HepG2 (cell line): ENCODE data around the gene ZSCAN31.

Source experiments
- EED ChIP-seq: sonication (generic); formaldehyde crosslinking; IDR thresholded peaks from 2 replicates; pipeline ENCODE4 v1.5.0; 2020; ENCODE audit warnings: mild to moderate bottlenecking, missing genetic modification reagents
- GFI1 ChIP-seq: sonication (generic); formaldehyde crosslinking; IDR thresholded peaks from 2 replicates; pipeline ENCODE4 v1.5.0; 2020; ENCODE audit warnings: missing genetic modification reagents, mild to moderate bottlenecking, borderline replicate concordance
- HINFP ChIP-seq: sonication (generic); formaldehyde crosslinking; IDR thresholded peaks from 2 replicates; pipeline ENCODE4 v1.4.0; 2020; ENCODE audit warnings: low read depth, mild to moderate bottlenecking, missing genetic modification reagents
- MYNN ChIP-seq: sonication (generic); formaldehyde crosslinking; IDR thresholded peaks from 2 replicates; pipeline ENCODE4 v1.4.0; 2020; ENCODE audit warnings: mild to moderate bottlenecking, low read depth, missing genetic modification reagents
- NR2F6 ChIP-seq, 2 experiments: IDR thresholded peaks; 2 replicates each; pipeline ENCODE4 v1.6.1; 2016; ENCODE audit warnings: antibody characterized with exemption in 1 of 2, mild to moderate bottlenecking in 1 of 2
- PCBP2 ChIP-seq: fragments of 200-400 bp; formaldehyde crosslinking; optimal IDR thresholded peaks from 2 replicates; pipeline ENCODE3; 2018; ENCODE audit warnings: low read length, low read depth; ENCODE audit not compliant: poor library complexity, severe bottlenecking
- POLR2A ChIP-seq, 2 experiments: IDR thresholded peaks; 2 replicates each; pipeline ENCODE4 v1.6.1; 2011; ENCODE audit warnings: low read depth in 2 of 2, low read length in 2 of 2, mild to moderate bottlenecking in 1 of 2, moderate library complexity in 1 of 2; ENCODE audit not compliant: insufficient read depth in 1 of 2
- SIX4 ChIP-seq: sonication (generic); formaldehyde crosslinking; IDR thresholded peaks from 2 replicates; pipeline ENCODE4 v1.4.0; 2020; ENCODE audit warnings: missing genetic modification reagents
- ZBTB21 ChIP-seq: sonication (generic); formaldehyde crosslinking; IDR thresholded peaks from 2 replicates; pipeline ENCODE4 v1.4.0; 2020; ENCODE audit warnings: missing genetic modification reagents
- ZFP41 ChIP-seq: sonication (generic); formaldehyde crosslinking; IDR thresholded peaks from 2 replicates; pipeline ENCODE4 v1.4.0; 2020; ENCODE audit warnings: mild to moderate bottlenecking, missing genetic modification reagents, borderline replicate concordance
- ZFX ChIP-seq: sonication (generic); formaldehyde crosslinking; IDR thresholded peaks from 2 replicates; pipeline ENCODE4 v1.4.0; 2020; ENCODE audit warnings: mild to moderate bottlenecking, low read depth, missing genetic modification reagents, moderate library complexity
- TF ChIP-seq, protein P1 (sequence below): sonication (generic); formaldehyde crosslinking; IDR thresholded peaks from 2 replicates; pipeline ENCODE4 v1.5.0; 2020; ENCODE audit warnings: mild to moderate bottlenecking, missing genetic modification reagents, moderate library complexity

DNA sequence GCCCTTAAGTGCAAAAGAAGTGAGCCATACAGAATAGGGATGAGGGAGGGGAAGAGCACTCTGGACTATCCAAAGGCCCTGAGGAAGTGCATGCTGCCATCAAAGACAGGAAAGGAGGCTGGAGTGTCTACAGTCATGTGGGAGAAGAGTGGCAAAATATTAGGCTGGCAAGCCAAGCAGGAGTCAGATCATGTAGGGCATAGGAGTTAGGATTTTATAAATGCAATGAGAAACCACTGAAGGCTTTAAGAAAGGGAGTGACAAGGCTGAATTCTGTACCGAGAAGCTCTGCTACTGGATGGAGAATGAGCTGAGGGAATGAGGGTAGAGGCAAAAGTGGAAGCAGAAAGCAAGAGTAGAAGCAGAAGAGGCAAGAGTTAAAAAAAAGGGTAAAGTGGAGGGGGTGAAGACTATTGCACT is 2.3 kb downstream of the ZSCAN31 start:
- no peak for TF ChIP-seq MYNN (CRISPR knock-in tag)
- no peak for TF ChIP-seq POLR2A (IDR thresholded peaks at IDR 0.05; ENCODE audit: insufficient read depth in 1 of 2, low read depth in 2 of 2, low read length in 2 of 2)
- no peak for TF ChIP-seq ZFP41 (CRISPR knock-in tag)
- TF ChIP-seq GFI1 (CRISPR knock-in tag) = no peak
- no peak for TF ChIP-seq EED (CRISPR knock-in tag)
- no peak for TF ChIP-seq ZFX
- TF ChIP-seq PCBP2 = no peak
- no peak for TF ChIP-seq NR2F6 (IDR thresholded peaks at IDR 0.05)
- TF ChIP-seq NR2F6 (CRISPR knock-in tag; IDR thresholded peaks at IDR 0.05) = no peak
- no peak for TF ChIP-seq ZBTB21 (CRISPR knock-in tag)
- TF ChIP-seq, protein P1, sequence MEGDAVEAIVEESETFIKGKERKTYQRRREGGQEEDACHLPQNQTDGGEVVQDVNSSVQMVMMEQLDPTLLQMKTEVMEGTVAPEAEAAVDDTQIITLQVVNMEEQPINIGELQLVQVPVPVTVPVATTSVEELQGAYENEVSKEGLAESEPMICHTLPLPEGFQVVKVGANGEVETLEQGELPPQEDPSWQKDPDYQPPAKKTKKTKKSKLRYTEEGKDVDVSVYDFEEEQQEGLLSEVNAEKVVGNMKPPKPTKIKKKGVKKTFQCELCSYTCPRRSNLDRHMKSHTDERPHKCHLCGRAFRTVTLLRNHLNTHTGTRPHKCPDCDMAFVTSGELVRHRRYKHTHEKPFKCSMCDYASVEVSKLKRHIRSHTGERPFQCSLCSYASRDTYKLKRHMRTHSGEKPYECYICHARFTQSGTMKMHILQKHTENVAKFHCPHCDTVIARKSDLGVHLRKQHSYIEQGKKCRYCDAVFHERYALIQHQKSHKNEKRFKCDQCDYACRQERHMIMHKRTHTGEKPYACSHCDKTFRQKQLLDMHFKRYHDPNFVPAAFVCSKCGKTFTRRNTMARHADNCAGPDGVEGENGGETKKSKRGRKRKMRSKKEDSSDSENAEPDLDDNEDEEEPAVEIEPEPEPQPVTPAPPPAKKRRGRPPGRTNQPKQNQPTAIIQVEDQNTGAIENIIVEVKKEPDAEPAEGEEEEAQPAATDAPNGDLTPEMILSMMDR (CRISPR knock-in tag) = no peak
- no peak for TF ChIP-seq SIX4
- no peak for TF ChIP-seq HINFP (CRISPR knock-in tag)
